H1 (cell line): ENCODE measurements around the gene CLCNKB. TPM values are rescaled to one million over a fixed set of nuclear protein-coding genes. Genes with fewer than 3 reads are reported as not detected.
A peak's percentile ranks its signal among the peaks of the same experiment; 100 is the strongest.

Experiments
- CTCF ChIA-PET: fragments of 300-600 bp; sonication (Branson Sonifier 250); formaldehyde crosslinking; loops from one replicate; lab custom pipeline; 2021; ENCODE audit not compliant: partially characterized antibody; lab: Charles Lee
- POLR2A ChIA-PET: fragments of 300-600 bp; sonication (Branson Sonifier 250); formaldehyde crosslinking; loops from one replicate; lab custom pipeline; 2021; ENCODE audit warnings: inconsistent platforms; ENCODE audit not compliant: partially characterized antibody; lab: Charles Lee
- DNase-seq, 2 experiments: peaks; one replicate each; pipeline versions ENCODE4 v3.0.0 to v3.0.0-alpha.2; 2010 to 2022; ENCODE audit warnings: low spot score in 2 of 2, low read depth in 1 of 2, mixed read lengths in 1 of 2
- FAIRE-seq: peaks from 2 replicates; lab custom pipeline; 2011; peaks lifted over from hg19 to GRCh38; lab: Jason Lieb, UNC
- H2AFZ ChIP-seq: 2 replicates; pipeline ENCODE4 v1.8.1; 2012; ENCODE audit warnings: low read length, inconsistent platforms
- H2AK5ac ChIP-seq: 2 replicates; pipeline ENCODE4 v1.6.1; 2013; ENCODE audit warnings: low read depth, low read length
- H2BK120ac ChIP-seq: replicated peaks from 2 replicates; pipeline ENCODE3; 2013; ENCODE audit warnings: low read depth, low read length, inconsistent platforms
- H2BK12ac ChIP-seq: 2 replicates; pipeline ENCODE4 v1.6.1; 2013; ENCODE audit warnings: low read depth, low read length
- H2BK15ac ChIP-seq: 2 replicates; pipeline ENCODE4 v1.6.1; 2013; ENCODE audit warnings: low read length
- H2BK20ac ChIP-seq: 2 replicates; pipeline ENCODE4 v1.6.1; 2013; ENCODE audit warnings: low read length
- H2BK5ac ChIP-seq: 2 replicates; pipeline ENCODE4 v1.6.1; 2013; ENCODE audit warnings: low read depth, low read length
- H3K14ac ChIP-seq: 2 replicates; pipeline ENCODE4 v1.6.1; 2013; ENCODE audit warnings: inconsistent platforms; ENCODE audit not compliant: insufficient read length
- H3K18ac ChIP-seq: 2 replicates; pipeline ENCODE4 v1.6.1; 2013; ENCODE audit warnings: low read length; ENCODE audit errors: extremely low read depth
- H3K23ac ChIP-seq: 2 replicates; pipeline ENCODE4 v1.6.1; 2013; ENCODE audit warnings: inconsistent platforms; ENCODE audit not compliant: insufficient read length
- H3K23me2 ChIP-seq: 2 replicates; pipeline ENCODE4 v1.6.1; 2013; ENCODE audit warnings: low read depth, low read length
- H3K27ac ChIP-seq: 2 replicates; pipeline ENCODE4 v1.6.1; 2011; ENCODE audit warnings: low read depth, low read length, inconsistent platforms
- H3K27me3 ChIP-seq, 4 experiments: replicated peaks in 1 of 4; 1 replicate in 1 of 4; 2 replicates in 3 of 4; pipeline versions ENCODE4 v1.6.1 to v1.8.1; 2011 to 2013; ENCODE audit warnings: low read length in 3 of 4, mild to moderate bottlenecking in 3 of 4, inconsistent platforms in 2 of 4, mixed read lengths in 2 of 4, moderate library complexity in 1 of 4; ENCODE audit not compliant: control insufficient read depth in 3 of 4, insufficient read depth in 3 of 4; ENCODE audit errors: extremely low read depth in 1 of 4
- H3K36me3 ChIP-seq, 4 experiments: 2 replicates each; pipeline versions ENCODE4 v1.6.1 to v1.8.1; 2011 to 2013; ENCODE audit warnings: mild to moderate bottlenecking in 4 of 4, low read length in 3 of 4, moderate library complexity in 2 of 4, control low read depth in 1 of 4, inconsistent platforms in 1 of 4; ENCODE audit not compliant: insufficient read depth in 4 of 4, control insufficient read depth in 2 of 4
- H3K4ac ChIP-seq: replicated peaks from 2 replicates; pipeline ENCODE3; 2013; ENCODE audit warnings: low read length, low read depth, mixed read lengths, inconsistent platforms; ENCODE audit not compliant: insufficient read length
- H3K4me1 ChIP-seq, 4 experiments: replicated peaks in 1 of 4; 1 replicate in 1 of 4; 2 replicates in 3 of 4; pipeline versions ENCODE4 v1.6.1 to v1.8.1; 2011 to 2013; ENCODE audit warnings: low read length in 3 of 4, inconsistent platforms in 2 of 4, mixed read lengths in 1 of 4; ENCODE audit not compliant: insufficient read depth in 4 of 4, control insufficient read depth in 3 of 4
- H3K4me2 ChIP-seq, 2 experiments: 2 replicates each; pipeline versions ENCODE4 v1.6.1 to v1.8.1; 2011 to 2013; ENCODE audit warnings: low read depth in 2 of 2, low read length in 2 of 2, control low read depth in 1 of 2, inconsistent platforms in 1 of 2, mild to moderate bottlenecking in 1 of 2; ENCODE audit not compliant: insufficient read depth in 1 of 2
- H3K4me3 ChIP-seq, 4 experiments: fragments of 200-600, 300-600 bp in 1 of 4; sonication (generic), shearing (Covaris generic), sonication (Bioruptor Twin) in 1 of 4; 2 replicates each; pipeline versions ENCODE4 v1.5.1 to v1.8.1; 2011 to 2016; ENCODE audit warnings: low read length in 4 of 4, low read depth in 3 of 4, control low read depth in 2 of 4, inconsistent platforms in 2 of 4, mild to moderate bottlenecking in 2 of 4, mixed read lengths in 1 of 4, moderate library complexity in 1 of 4; ENCODE audit not compliant: insufficient read depth in 2 of 4; ENCODE audit errors: extremely low read depth in 1 of 4
- H3K56ac ChIP-seq: replicated peaks from 2 replicates; pipeline ENCODE3; 2013; ENCODE audit warnings: low read depth, mild to moderate bottlenecking, mixed read lengths, low read length, inconsistent platforms; ENCODE audit not compliant: insufficient read length
- H3K79me1 ChIP-seq: 2 replicates; pipeline ENCODE4 v1.6.1; 2013; ENCODE audit warnings: low read depth, low read length, control low read depth
- H3K79me2 ChIP-seq, 2 experiments: 2 replicates each; pipeline versions ENCODE4 v1.6.1 to v1.8.1; 2012 to 2013; ENCODE audit warnings: low read length in 2 of 2, mild to moderate bottlenecking in 2 of 2, inconsistent platforms in 1 of 2; ENCODE audit not compliant: insufficient read depth in 2 of 2, control insufficient read depth in 1 of 2
- H3K9ac ChIP-seq, 4 experiments: replicated peaks in 1 of 4; 1 replicate in 1 of 4; 2 replicates in 3 of 4; pipeline versions ENCODE4 v1.6.1 to v1.8.1; 2011 to 2013; ENCODE audit warnings: low read depth in 3 of 4, low read length in 3 of 4, control low read depth in 2 of 4, mild to moderate bottlenecking in 2 of 4, moderate library complexity in 2 of 4, inconsistent platforms in 1 of 4; ENCODE audit errors: extremely low read depth in 1 of 4
- H3K9me3 ChIP-seq, 2 experiments: 2 replicates each; pipeline versions ENCODE4 v1.6.1 to v1.8.1; 2012 to 2013; ENCODE audit warnings: mild to moderate bottlenecking in 2 of 2, moderate library complexity in 2 of 2, control low read depth in 1 of 2, inconsistent platforms in 1 of 2, low read depth in 1 of 2, low read length in 1 of 2, mixed read lengths in 1 of 2; ENCODE audit not compliant: insufficient read depth in 2 of 2
- H4K20me1 ChIP-seq, 2 experiments: replicated peaks in 1 of 2; 2 replicates each; pipeline versions ENCODE3 to v1.8.1; 2011 to 2013; ENCODE audit warnings: inconsistent platforms in 2 of 2, low read length in 2 of 2, mild to moderate bottlenecking in 1 of 2; ENCODE audit not compliant: insufficient read depth in 2 of 2, control insufficient read depth in 1 of 2
- H4K5ac ChIP-seq: 2 replicates; pipeline ENCODE4 v1.6.1; 2013; ENCODE audit warnings: low read length, low read depth, mixed read lengths, inconsistent platforms; ENCODE audit not compliant: insufficient read length
- H4K8ac ChIP-seq: 2 replicates; pipeline ENCODE4 v1.8.0; 2013; ENCODE audit warnings: mild to moderate bottlenecking, moderate library complexity, low read length, inconsistent platforms; ENCODE audit not compliant: insufficient read depth; ENCODE audit errors: extremely low read depth
- H4K91ac ChIP-seq: replicated peaks from 2 replicates; pipeline ENCODE3; 2013; ENCODE audit warnings: low read length, mixed read lengths, inconsistent platforms; ENCODE audit not compliant: insufficient read length
- BCL11A ChIP-seq, 2 experiments: IDR thresholded peaks; one replicate each; pipeline ENCODE4 v1.6.1; 2011; ENCODE audit warnings: low read depth in 2 of 2, low read length in 2 of 2, mild to moderate bottlenecking in 2 of 2
- EZH2 ChIP-seq: fragments of 200-600 bp; sonication (generic); IDR thresholded peaks from 2 replicates; pipeline ENCODE4 v1.7.1; 2012; ENCODE audit warnings: low read depth, mild to moderate bottlenecking, moderate library complexity, low read length, inconsistent platforms; ENCODE audit not compliant: severe bottlenecking
- KDM4A ChIP-seq: IDR thresholded peaks from one replicate; pipeline ENCODE4 v1.7.1; 2012; ENCODE audit warnings: low read depth, mild to moderate bottlenecking, moderate library complexity, low read length, inconsistent platforms; ENCODE audit not compliant: severe bottlenecking
- RAD21 ChIP-seq, 2 experiments: IDR thresholded peaks in 1 of 2; conservative IDR thresholded peaks in 1 of 2; 2 replicates each; pipeline ENCODE4 v1.6.1; 2011; ENCODE audit warnings: low read depth in 2 of 2, low read length in 2 of 2, improper control_type of control experiment in 1 of 2, inconsistent platforms in 1 of 2, mild to moderate bottlenecking in 1 of 2, moderate library complexity in 1 of 2
- TAF7 ChIP-seq: optimal IDR thresholded peaks from 2 replicates; pipeline ENCODE3; 2011; ENCODE audit warnings: low read depth, mild to moderate bottlenecking, inconsistent platforms, low read length, moderate library complexity, borderline replicate concordance
- TCF12 ChIP-seq: IDR thresholded peaks from 2 replicates; pipeline ENCODE4 v1.6.1; 2011; ENCODE audit warnings: low read depth, mild to moderate bottlenecking, low read length
- ZNF274 ChIP-seq: IDR thresholded peaks from 2 replicates; pipeline ENCODE4 v1.7.0; 2012; ENCODE audit warnings: low read length, borderline replicate concordance; ENCODE audit errors: extremely low read depth
- WGBS, 2 experiments: shearing (Covaris generic) in 1 of 2; methylation state at CpG; one replicate each; pipeline versions ENCODE4 v1.1.6 to v1.1.7; 2013 to 2015; ENCODE audit warnings: low lambda C conversion rate in 2 of 2, mixed read lengths in 2 of 2, inconsistent platforms in 1 of 2, low coverage in 1 of 2, missing lambda C conversion rate in 1 of 2; ENCODE audit not compliant: insufficient replicate concordance in 2 of 2, insufficient coverage in 1 of 2, insufficient read length in 1 of 2; ENCODE audit errors: extremely low coverage in 1 of 2, missing lambda C conversion rate in 1 of 2; 5-methylcytosine and 5-hydroxymethylcytosine counted together
- polyA plus RNA-seq, 7 experiments: library from polyadenylated mRNA; depleted of rRNA in 3 of 7; stranded (reverse) in 5 of 7; unstranded in 2 of 7; fragments of >200 nt in 5 of 7; fragments of 200-250 nt in 2 of 7; gene quantifications; 1 replicate in 5 of 7; 2 replicates in 1 of 7; 4 replicates in 1 of 7; pipeline versions ENCODE4 v1.2.1 to v1.2.3, GENCODE V29; 2011 to 2013; ENCODE audit warnings: missing spikeins in 2 of 7, mixed read lengths in 2 of 7
- total RNA-seq: library from RNA; stranded (reverse); fragmentation: NEBNext Ultra II Directional; extraction: Animal tissue kit (Norgen Biotek cat#: 25700); gene quantifications from 2 replicates; pipeline ENCODE4 v1.2.1, GENCODE V29; 2021
- TF ChIP-seq, protein P1 (sequence below), 3 experiments: IDR thresholded peaks; 1 replicate in 2 of 3; 2 replicates in 1 of 3; pipeline versions ENCODE4 v1.5.1 to v1.6.1; 2011; ENCODE audit warnings: low read length in 3 of 3, mild to moderate bottlenecking in 3 of 3, inconsistent platforms in 2 of 3, low read depth in 1 of 3, moderate library complexity in 1 of 3; ENCODE audit not compliant: insufficient read depth in 1 of 3; ENCODE audit errors: control extremely low read depth in 1 of 3

The CLCNKB gene
- total and polyA plus RNA-seq, 2 of the 8 experiments (the other 6 are each of a cell fraction or from before 2014, with no cell fraction given) = 1.2 to 3.5 TPM

DNA sequence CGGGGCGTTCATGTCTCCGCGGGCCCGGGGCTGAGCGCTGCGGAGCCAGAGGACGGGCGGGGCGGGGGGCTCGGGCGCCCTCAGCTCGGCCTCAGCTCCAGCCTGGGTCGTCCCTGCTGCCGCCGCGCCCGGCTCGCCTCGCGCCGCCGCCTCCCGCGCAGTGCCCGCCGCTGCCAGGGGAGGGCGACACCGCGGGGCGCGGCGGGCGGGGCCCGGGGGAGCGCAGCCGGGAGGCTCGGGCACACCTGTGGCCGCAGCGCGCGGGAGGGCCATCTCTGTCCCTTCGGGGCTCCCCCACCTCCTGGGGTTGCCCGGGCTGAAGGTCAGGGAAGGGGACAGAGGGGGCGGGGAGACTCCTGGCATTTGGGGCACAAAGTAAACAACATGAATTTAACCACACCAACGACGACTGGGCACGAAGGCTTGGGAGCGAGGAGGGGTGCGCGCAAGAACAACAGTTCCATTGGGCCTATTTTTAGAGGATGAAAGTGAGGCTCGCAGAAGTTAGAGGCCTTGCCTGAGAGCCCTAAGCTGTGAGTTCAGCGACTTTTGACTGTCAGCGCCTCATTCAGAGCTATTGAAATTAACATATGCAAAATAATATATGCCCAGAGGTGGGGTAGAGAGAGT is 30.0 kb downstream of the CLCNKB start, which contains the start of gene FAM131C:
FAM131C (minus strand) TSS at position 162 of the 630 bp plus-strand sequence. CDS start 209 bp downstream, outside the sequence.
- peak within 1 kb of the TSS; percentile 84 to 91 for H3K4me2 ChIP-seq
- H4K5ac ChIP-seq = no peak within 1 kb of the TSS
- no peaks in the 10 kb centered on the region for H3K79me2 ChIP-seq
- no peak within 1 kb of the TSS for H4K91ac ChIP-seq
- no peaks in the 10 kb centered on the region for H3K79me1 ChIP-seq
- no peak within 1 kb of the TSS for H3K14ac ChIP-seq
- FAIRE-seq (no peak), DNase-seq (peak in 1 of 2 experiments; percentile 75)
- peak within 1 kb of the TSS; percentile 25; the same call in 1 of the 2 replicates for H2BK15ac ChIP-seq
- H2AK5ac ChIP-seq = peak within 1 kb of the TSS; percentile 40; the same call in 1 of the 2 replicates
- no peak within 1 kb of the TSS; the same call in 1 of the 2 replicates for H4K8ac ChIP-seq
- H3K9ac ChIP-seq = no peak within 1 kb of the TSS
- H3K56ac ChIP-seq = no peak within 1 kb of the TSS
- H2BK20ac ChIP-seq = no peak within 1 kb of the TSS
- POLR2A ChIA-PET = interaction anchor here (1.0 to 1.8 kb wide), 7 partner anchors 10 to 139 kb away, joined by 3 to 4 read pairs (median 4); partner anchors contain the start of gene ARHGEF19
- no peak within 1 kb of the TSS for H2BK5ac ChIP-seq
- H2BK120ac ChIP-seq = no peak within 1 kb of the TSS
- H3K18ac ChIP-seq = no peak within 1 kb of the TSS; the same call in none of the 2 replicates
- CTCF ChIA-PET = interaction anchor here (0.7 to 21.9 kb wide), 22 partner anchors 9 to 390 kb away, joined by 3 to 569 read pairs (median 3); partner anchors contain the start of genes CLCNKB, EPHA2 and SRARP
- H3K27me3 ChIP-seq = peaks cover 4 to 38% (median 30%) of the 10 kb centered on the region in 4 experiments
- H3K9me3 ChIP-seq = no peaks in the 10 kb centered on the region
- no peaks in the 10 kb centered on the region for H3K36me3 ChIP-seq
- no peak within 1 kb of the TSS for H3K27ac ChIP-seq
- TF ChIP-seq TAF7 (peak; percentile 45), BCL11A (IDR thresholded peaks at IDR 0.05; ENCODE audit: low read depth in 2 of 2, low read length in 2 of 2) (no peak), TCF12 (no peak), RAD21 (IDR thresholded peaks at IDR 0.05 in 1 of 2, conservative IDR thresholded peaks at IDR 0.05 in 1 of 2; ENCODE audit: low read depth in 2 of 2, low read length in 2 of 2) (peak in 1 of 2 experiments; percentile 34; a peak in 2 of 4 replicates), ZNF274 (no peak), KDM4A (peak; percentile 22), EZH2 (no peak)
- TF ChIP-seq, protein P1, sequence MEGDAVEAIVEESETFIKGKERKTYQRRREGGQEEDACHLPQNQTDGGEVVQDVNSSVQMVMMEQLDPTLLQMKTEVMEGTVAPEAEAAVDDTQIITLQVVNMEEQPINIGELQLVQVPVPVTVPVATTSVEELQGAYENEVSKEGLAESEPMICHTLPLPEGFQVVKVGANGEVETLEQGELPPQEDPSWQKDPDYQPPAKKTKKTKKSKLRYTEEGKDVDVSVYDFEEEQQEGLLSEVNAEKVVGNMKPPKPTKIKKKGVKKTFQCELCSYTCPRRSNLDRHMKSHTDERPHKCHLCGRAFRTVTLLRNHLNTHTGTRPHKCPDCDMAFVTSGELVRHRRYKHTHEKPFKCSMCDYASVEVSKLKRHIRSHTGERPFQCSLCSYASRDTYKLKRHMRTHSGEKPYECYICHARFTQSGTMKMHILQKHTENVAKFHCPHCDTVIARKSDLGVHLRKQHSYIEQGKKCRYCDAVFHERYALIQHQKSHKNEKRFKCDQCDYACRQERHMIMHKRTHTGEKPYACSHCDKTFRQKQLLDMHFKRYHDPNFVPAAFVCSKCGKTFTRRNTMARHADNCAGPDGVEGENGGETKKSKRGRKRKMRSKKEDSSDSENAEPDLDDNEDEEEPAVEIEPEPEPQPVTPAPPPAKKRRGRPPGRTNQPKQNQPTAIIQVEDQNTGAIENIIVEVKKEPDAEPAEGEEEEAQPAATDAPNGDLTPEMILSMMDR (IDR thresholded peaks at IDR 0.05; ENCODE audit: control extremely low read depth in 1 of 3, insufficient read depth in 1 of 3, low read depth in 1 of 3, low read length in 3 of 3) = peak; percentile 42 to 74 (median 56)
- H3K23ac ChIP-seq = no peak within 1 kb of the TSS
- 3% methylated on average over 30 of the region's 54 CpGs; no CpG with 5 or more reads in 1 of the 2 experiments for WGBS, 2 experiments
- H3K4me3 ChIP-seq = peak within 1 kb of the TSS; percentile 40 to 69 (median 42)
- H4K20me1 ChIP-seq = peaks cover 1 to 10% of the 10 kb centered on the region in 2 experiments
- peak within 1 kb of the TSS; percentile 19; the same call in 1 of the 2 replicates for H2AFZ ChIP-seq
- 0 out of 2 replicates have a peak within 1 kb of the TSS, but pooled peaks have one; percentile 9 for H2BK12ac ChIP-seq
- no peak within 1 kb of the TSS for H3K4ac ChIP-seq
- peaks cover 11% of the 10 kb centered on the region for H3K23me2 ChIP-seq
- H3K4me1 ChIP-seq = peaks cover 2 to 19% (median 9%) of the 10 kb centered on the region in 4 experiments
